Mucosa of gallbladder (tissue), 1 donor: ENCODE data around the gene FRMPD4. TPM values are rescaled to one million over a fixed set of nuclear protein-coding genes. Genes with fewer than 3 reads are reported as not detected.
A peak's percentile ranks its signal among the peaks of the same experiment; 100 is the strongest.

Experiments
- DNase-seq: peaks from one replicate; pipeline ENCODE4 v3.0.0-alpha.2; 2020; ENCODE audit warnings: low spot score
- total RNA-seq: library from RNA; stranded (reverse); gene quantifications from one replicate; pipeline ENCODE4 v1.2.1, GENCODE V29; 2021
- donor health status: DM: no; HTN: no; CAD: no.

FRMPD4 gene
- total RNA-seq, 1 donor from 2014 or later: 0.03 TPM

GRCh38 chrX:12767856-12768255 lies 629.6 kb downstream of the FRMPD4 start:
- DNase-seq: no peak

GRCh38 chrX:12768491-12768890 lies 630.2 kb downstream of the FRMPD4 start:
- DNase-seq: no peak

GRCh38 chrX:12770440-12770839 lies 632.2 kb downstream of the FRMPD4 start:
- DNase-seq: no peak

GRCh38 chrX:12771445-12772069 lies 633.3 kb downstream of the FRMPD4 start:
- peak; percentile 32 for DNase-seq
